ENCODE results near the gene ABHD14A. TPM values are rescaled to one million over a fixed set of nuclear protein-coding genes. Genes with fewer than 3 reads are reported as not detected.

Gene ABHD14A
- total and polyA plus RNA-seq, 2 of the 13 experiments (the other 11 are each of a cell fraction or from before 2014, with no cell fraction given) = 29.5 to 46.9 TPM

- TF ChIP-seq ZNF609 (CRISPR knock-in tag; IDR thresholded peaks at IDR 0.05; ENCODE audit: borderline replicate concordance) = no peak
- peak; percentile 12; the same call in 1 of the 2 replicates for TF ChIP-seq ZNF598 (CRISPR knock-in tag; IDR thresholded peaks at IDR 0.05; ENCODE audit: borderline replicate concordance)
- TF ChIP-seq ZFP82 (CRISPR knock-in tag; IDR thresholded peaks at IDR 0.05; ENCODE audit: borderline replicate concordance) = no peak
- TF ChIP-seq SKI (IDR thresholded peaks at IDR 0.05; ENCODE audit: partially characterized antibody) = peak; percentile 70
- TF ChIP-seq FOXK2 (IDR thresholded peaks at IDR 0.05) = 0 out of 2 replicates have a peak, but pooled peaks have one; percentile 23
- 0 out of 2 replicates have a peak, but pooled peaks have one; percentile 1 for TF ChIP-seq ZNF12 (CRISPR knock-in tag; IDR thresholded peaks at IDR 0.05)
- no peak for TF ChIP-seq SYNCRIP (IDR thresholded peaks at IDR 0.05; ENCODE audit: insufficient read depth, low read depth, low read length)
- 0 out of 2 replicates have a peak, but pooled peaks have one; percentile 0 for TF ChIP-seq ZNF784 (CRISPR knock-in tag; IDR thresholded peaks at IDR 0.05; ENCODE audit: borderline replicate concordance)
- peak; percentile 61 for TF ChIP-seq HNF4A (CRISPR knock-in tag; IDR thresholded peaks at IDR 0.05)
- peak; percentile 30; the same call in 1 of the 2 replicates for TF ChIP-seq SP5 (CRISPR knock-in tag; IDR thresholded peaks at IDR 0.05; ENCODE audit: borderline replicate concordance, low read depth)
- 0 out of 2 replicates have a peak, but pooled peaks have one; percentile 1 for TF ChIP-seq ZNF251 (CRISPR knock-in tag; IDR thresholded peaks at IDR 0.05)
- TF ChIP-seq MED8 (CRISPR knock-in tag; IDR thresholded peaks at IDR 0.05; ENCODE audit: insufficient replicate concordance) = no peak
- TF ChIP-seq ZNF616 (CRISPR knock-in tag; IDR thresholded peaks at IDR 0.05; ENCODE audit: low read depth) = peak; percentile 79; the same call in 1 of the 2 replicates
- no peak for TF ChIP-seq ZNF891 (CRISPR knock-in tag; IDR thresholded peaks at IDR 0.05)
- TF ChIP-seq MAZ (IDR thresholded peaks at IDR 0.05; ENCODE audit: borderline replicate concordance, low read depth, low read length) = peak; percentile 11; the same call in 1 of the 2 replicates
- no peak for TF ChIP-seq MAZ (CRISPR knock-in tag; IDR thresholded peaks at IDR 0.05; ENCODE audit: low read depth)
- TF ChIP-seq HMGA1 (CRISPR knock-in tag; conservative IDR thresholded peaks at IDR 0.05) = no peak
- TF ChIP-seq POGZ (CRISPR knock-in tag; IDR thresholded peaks at IDR 0.05) = peak; percentile 5; the same call in 1 of the 2 replicates
- TF ChIP-seq SMAD9 (CRISPR knock-in tag; IDR thresholded peaks at IDR 0.05) = 0 out of 2 replicates have a peak, but pooled peaks have one; percentile 32
- no peak for TF ChIP-seq ZUFSP (CRISPR knock-in tag; IDR thresholded peaks at IDR 0.05; ENCODE audit: borderline replicate concordance)
- peak; percentile 83 for TF ChIP-seq RARA (CRISPR knock-in tag; IDR thresholded peaks at IDR 0.05)
Observed at GRCh38 chr3:51942603-51943450, 32.0 kb upstream of the ABHD14A start (continued).

All from HepG2 (cell line).